Kidney glomerular epithelial cell (primary cell): ENCODE measurements around the gene GFRA3.

ENCODE experiments used
- DNase-seq: peaks from one replicate; lab custom pipeline; 2025; lab: John Stamatoyannopoulos, UW

GFRA3 gene

DNA sequence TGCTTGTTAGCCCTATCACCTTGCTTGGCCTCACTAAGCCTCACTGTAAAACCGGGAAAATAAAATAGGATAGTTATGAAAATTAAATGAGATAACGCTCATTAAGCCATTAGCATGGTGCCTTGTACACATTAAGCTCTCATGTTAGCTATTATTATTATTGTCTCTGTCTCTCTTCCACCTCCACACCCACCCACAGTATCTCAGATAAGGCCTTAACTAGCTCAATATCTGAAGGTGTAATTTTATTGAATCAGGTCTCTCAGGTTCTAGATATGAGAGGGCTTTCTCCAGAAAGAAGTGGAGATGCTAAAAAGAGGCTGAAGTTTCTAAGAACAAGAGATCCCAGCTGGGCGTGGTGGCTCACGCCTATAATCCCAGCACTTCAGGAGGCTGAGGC, 27.6 kb downstream of the GFRA3 start:
- DNase-seq, result no peak

- DNase-seq, result no peak
Observed at GRCh38 chr5:138246334-138246733, 28.1 kb downstream of the GFRA3 start.

GRCh38 chr5:138245717-138246116, 28.7 kb downstream of the GFRA3 start:
- DNase-seq, result no peak

DNA sequence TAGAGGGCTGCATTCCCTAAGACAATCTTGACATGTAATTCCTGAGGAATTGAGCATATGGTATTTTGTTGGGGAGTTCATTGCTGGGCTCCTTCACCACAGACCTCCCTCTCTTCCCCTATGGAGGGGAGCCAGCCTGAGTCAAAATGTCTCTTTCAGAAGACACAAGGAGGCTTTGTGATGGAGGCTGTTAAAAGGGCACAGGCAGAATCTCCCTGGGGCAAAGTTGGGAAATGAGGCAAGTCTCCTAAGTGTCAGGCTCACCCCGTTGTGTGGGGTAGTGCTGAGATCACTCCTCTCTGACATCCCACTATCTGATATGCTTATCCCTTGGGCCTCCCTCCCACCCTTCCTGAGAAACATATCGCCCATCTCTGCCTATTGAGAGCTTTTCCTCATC, 30.6 kb downstream of the GFRA3 start:
- no peak for DNase-seq

DNA sequence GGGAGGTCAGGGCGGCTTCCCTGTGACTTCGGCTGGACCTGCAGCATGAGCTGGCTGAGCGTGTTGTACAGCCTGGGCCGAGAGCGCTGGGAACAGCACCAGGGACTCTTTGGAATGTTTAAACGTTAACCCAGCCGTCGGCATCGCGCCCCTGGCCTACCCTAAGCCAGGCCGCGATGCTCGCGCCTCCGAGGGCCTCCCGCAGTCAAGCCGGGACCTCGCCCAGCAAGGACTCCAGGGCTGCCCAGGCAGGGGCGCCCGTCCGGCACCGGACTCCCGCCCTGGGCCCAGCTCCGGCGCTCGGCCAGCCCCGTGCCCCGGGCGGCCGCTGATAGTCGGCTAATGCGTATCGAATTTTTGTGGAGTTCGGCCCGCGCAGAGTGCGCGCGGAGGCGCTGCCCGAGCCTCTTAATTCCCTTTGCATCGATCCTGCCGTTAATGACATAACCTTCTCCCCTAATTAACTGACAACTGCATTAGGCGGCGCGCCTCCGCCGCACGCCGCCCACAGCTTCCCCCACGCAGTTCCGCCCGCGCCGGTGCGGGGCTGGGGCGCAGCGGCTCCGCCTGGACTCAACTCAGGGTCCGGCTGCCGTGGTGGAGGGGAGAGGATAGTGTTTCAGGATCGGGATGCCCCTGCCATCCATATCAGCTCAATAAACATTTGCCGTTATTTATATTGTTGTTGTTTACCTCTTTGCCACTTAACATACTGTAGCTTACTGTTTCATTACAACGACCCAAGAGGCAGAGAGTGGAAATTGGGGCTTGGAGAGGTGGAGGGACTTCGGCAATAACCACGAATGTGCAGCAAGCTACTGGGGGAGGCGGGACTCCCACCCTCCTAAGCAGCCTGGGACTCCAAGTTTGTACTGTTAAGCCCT, 32.5 kb downstream of the GFRA3 start:
- no peak for DNase-seq

GRCh38 chr5:138240650-138241385, 33.6 kb downstream of the GFRA3 start:
- DNase-seq, result no peak

- DNase-seq, result no peak
Observed at GRCh38 chr5:138238034-138238433, 36.4 kb downstream of the GFRA3 start.

GRCh38 chr5:138234651-138235050, 39.8 kb downstream of the GFRA3 start:
- no peak for DNase-seq

GRCh38 chr5:138233280-138233679, 41.1 kb downstream of the GFRA3 start:
- DNase-seq, result no peak

DNA sequence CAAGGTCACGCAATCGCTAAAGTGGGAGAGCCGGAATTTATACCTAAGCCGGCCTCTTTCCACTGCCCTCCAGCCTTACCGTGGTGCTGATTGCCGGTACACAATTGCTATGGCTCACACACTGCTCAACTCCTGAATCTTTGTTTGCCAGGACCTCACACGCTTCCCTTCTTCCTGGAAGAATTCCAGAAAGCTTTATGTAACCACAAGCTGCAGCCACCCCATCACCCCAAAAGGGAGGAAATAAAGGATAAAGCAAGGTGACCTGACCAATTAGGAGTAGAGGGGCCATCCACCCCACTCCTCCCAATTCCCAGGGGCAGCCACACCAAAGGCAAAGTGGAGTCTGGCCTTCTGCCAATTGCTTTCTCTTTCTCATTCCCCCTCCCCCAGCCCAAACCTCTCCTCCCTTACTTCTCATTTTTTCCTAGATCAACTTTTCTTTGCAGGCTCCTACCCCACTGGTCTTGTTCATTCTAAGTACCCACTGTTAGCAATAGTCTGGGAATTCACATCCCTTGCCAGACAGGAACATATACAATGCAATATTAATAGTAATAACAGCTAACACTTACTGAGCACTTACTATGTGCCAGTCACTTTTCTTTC, 43.3 kb downstream of the GFRA3 start:
- DNase-seq, result peak; percentile 9

DNA sequence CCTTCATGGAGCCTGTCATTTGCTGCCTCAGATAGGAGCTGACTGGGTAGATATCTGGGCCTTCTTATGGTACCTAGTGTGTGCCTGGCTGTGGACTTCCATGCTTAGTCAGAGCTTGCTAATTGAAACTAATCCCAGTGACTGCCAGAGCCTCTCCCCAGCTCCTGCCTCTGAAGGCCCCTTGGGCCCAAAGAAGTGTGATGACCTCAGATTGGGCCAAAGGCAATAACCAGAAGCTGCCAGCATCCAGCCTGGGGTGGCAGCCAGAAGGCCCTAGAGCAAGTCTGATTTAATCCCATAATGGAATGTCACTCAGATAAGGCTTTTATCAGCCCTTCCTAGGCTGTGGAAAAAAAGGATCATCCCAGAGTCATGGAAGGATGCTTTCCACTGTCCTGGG, 44.2 kb downstream of the GFRA3 start:
- no peak for DNase-seq

GRCh38 chr5:138229387-138229786, 45.0 kb downstream of the GFRA3 start:
- no peak for DNase-seq

GRCh38 chr5:138226910-138227309, 47.5 kb downstream of the GFRA3 start:
- DNase-seq, result no peak

DNA sequence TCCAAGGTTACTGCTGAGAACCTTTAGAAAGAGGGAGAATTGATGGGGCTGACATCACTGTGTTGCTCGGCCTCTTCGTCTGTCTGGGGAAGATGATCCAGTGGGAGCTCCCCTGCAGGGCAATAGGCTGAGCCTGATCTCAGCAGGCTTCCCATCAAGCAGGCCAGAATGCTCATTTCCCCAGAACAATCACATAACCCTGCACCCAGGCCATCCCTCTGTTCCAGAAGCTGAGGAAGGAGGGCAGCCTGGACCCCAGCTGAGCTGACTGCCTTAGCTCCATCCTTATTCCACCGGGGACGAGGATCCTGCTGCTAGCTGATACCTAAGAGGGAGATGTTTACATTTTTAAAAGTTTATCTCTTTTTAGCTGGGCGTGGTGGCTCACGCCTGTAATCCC, 49.7 kb downstream of the GFRA3 start:
- DNase-seq, result no peak

GRCh38 chr5:138223532-138223931, 50.9 kb downstream of the GFRA3 start:
- DNase-seq, result no peak

DNA sequence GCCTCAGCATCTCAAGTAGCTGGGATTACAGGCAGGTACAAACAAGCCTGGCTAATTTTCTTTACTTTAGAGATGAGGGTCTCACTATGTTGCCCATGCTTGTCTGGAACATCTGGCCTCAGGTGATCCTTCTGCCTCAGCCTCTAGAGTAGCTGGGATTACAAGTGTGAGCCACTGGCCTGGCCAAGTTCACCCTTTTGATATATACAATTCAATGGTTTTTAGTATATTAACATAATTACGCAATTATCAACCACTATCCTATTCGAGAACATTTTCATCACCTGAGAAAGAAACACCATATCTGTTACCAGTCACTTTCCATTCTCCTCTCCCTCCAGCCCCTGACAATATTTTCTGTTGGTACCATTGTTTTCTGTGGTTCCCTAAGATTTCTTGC, 57.6 kb downstream of the GFRA3 start:
- DNase-seq, result no peak

DNA sequence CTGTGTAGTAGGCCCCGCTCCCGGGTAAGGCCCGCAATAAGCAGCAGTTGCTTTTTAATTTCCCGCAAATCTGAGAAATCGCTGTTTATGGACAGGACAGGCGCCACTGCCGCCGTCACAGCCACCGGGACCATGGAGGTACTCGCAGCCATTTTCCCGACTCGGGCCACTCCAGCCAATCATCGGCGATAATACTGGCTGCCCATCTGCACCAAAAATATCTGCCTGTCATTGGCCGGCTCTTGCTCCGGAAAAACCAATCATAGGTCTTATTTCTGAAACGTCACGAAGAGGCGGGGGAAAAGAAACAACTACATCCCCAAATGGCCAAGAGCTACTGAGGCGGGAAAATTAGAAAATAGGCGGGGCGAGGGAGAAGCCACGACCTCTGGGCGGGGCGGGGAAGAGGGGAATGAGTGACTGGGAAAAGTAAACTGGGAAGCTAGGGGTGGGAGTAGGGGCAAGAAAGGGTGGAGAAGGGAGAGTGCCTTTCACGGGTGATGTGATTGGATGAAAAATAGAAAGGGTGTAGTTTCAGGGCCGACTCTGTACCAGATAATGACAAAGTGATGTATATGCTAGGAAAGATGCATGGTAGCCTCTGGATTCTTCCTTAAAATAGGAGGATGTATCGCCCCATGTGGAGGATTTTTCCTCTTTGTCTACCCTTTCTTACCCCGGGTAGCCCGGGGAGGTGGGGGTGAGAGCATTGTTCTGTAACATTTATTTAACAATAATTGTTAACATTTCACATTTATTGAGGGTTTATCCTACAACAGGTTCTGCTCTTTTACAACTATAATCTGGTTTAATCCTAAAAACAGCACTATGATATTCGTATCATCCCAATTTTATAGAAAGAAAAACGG, 61.0 kb downstream of the GFRA3 start, which contains the start of gene CDC23:
Gene CDC23, minus strand, starts transcription at position 163 of the 869 bp plus-strand sequence. Its CDS starts 11 bp downstream, at position 152.
- DNase-seq, result peak; percentile 99

- no peak for DNase-seq
Observed at GRCh38 chr5:138212828-138213160, 61.6 kb downstream of the GFRA3 start.

GRCh38 chr5:138210985-138211384, 63.4 kb downstream of the GFRA3 start:
- no peak for DNase-seq
